Liver (tissue), 9 donors: ENCODE data around the gene FKBP11. TPM values are rescaled to one million over a fixed set of nuclear protein-coding genes. Genes with fewer than 3 reads are reported as not detected.
A peak's percentile ranks its signal among the peaks of the same experiment; 100 is the strongest.

Experiments
- DNase-seq: peaks from one replicate; pipeline ENCODE4 v3.0.0-alpha.2; 2017; ENCODE audit warnings: low spot score
- H3K27ac ChIP-seq, 2 donors: one replicate each; pipeline ENCODE4 v1.7.0; 2013; ENCODE audit warnings: inconsistent platforms in 2 of 2, low read length in 2 of 2, control low read depth in 1 of 2, low read depth in 1 of 2, mild to moderate bottlenecking in 1 of 2
- H3K27me3 ChIP-seq, 4 donors: one replicate each; pipeline versions ENCODE4 v1.6.1 to v1.7.0; 2013; ENCODE audit warnings: low read length in 3 of 4, inconsistent platforms in 1 of 4, mild to moderate bottlenecking in 1 of 4, moderate library complexity in 1 of 4; ENCODE audit not compliant: control insufficient read depth in 4 of 4, insufficient read depth in 4 of 4
- H3K36me3 ChIP-seq, 4 donors: one replicate each; pipeline versions ENCODE4 v1.6.1 to v1.7.0; 2013; ENCODE audit warnings: low read length in 3 of 4, mild to moderate bottlenecking in 3 of 4, low read depth in 1 of 4, moderate library complexity in 1 of 4; ENCODE audit not compliant: control insufficient read depth in 4 of 4, insufficient read depth in 3 of 4
- H3K4me1 ChIP-seq, 4 donors: one replicate each; pipeline versions ENCODE4 v1.6.1 to v1.7.0; 2013; ENCODE audit warnings: low read length in 3 of 4, mild to moderate bottlenecking in 3 of 4, moderate library complexity in 1 of 4; ENCODE audit not compliant: control insufficient read depth in 4 of 4, insufficient read depth in 4 of 4
- H3K4me3 ChIP-seq, 3 donors: one replicate each; pipeline versions ENCODE4 v1.6.1 to v1.7.0; 2013; ENCODE audit warnings: low read length in 3 of 3, control low read depth in 1 of 3, low read depth in 1 of 3, mild to moderate bottlenecking in 1 of 3
- H3K9ac ChIP-seq, 2 donors: one replicate each; pipeline ENCODE4 v1.7.0; 2013; ENCODE audit warnings: low read length in 2 of 2, mild to moderate bottlenecking in 2 of 2, moderate library complexity in 2 of 2, control low read depth in 1 of 2, low read depth in 1 of 2
- H3K9me3 ChIP-seq, 4 donors: one replicate each; pipeline versions ENCODE4 v1.6.1 to v1.7.0; 2013; ENCODE audit warnings: low read length in 3 of 4; ENCODE audit not compliant: control insufficient read depth in 4 of 4
- FOXA1 ChIP-seq: IDR thresholded peaks from 2 replicates; pipeline ENCODE4 v1.6.1; 2016; ENCODE audit warnings: antibody characterized with exemption
- FOXA2 ChIP-seq: IDR thresholded peaks from 2 replicates; pipeline ENCODE4 v1.6.1; 2016; ENCODE audit warnings: antibody characterized with exemption
- GABPA ChIP-seq, 2 donors: IDR thresholded peaks in 1 of 2; conservative IDR thresholded peaks in 1 of 2; 2 replicates each; pipeline ENCODE4 v1.6.1; 2016; ENCODE audit warnings: antibody characterized with exemption in 2 of 2, mild to moderate bottlenecking in 1 of 2, moderate library complexity in 1 of 2
- HNF4A ChIP-seq, 2 donors: conservative IDR thresholded peaks; 2 replicates each; pipeline ENCODE4 v1.6.1; 2016; ENCODE audit warnings: antibody characterized with exemption in 2 of 2, mild to moderate bottlenecking in 2 of 2
- RAD21 ChIP-seq, 2 donors: IDR thresholded peaks; 2 replicates each; pipeline ENCODE4 v1.6.1; 2016; ENCODE audit warnings: antibody characterized with exemption in 2 of 2, mild to moderate bottlenecking in 2 of 2
- REST ChIP-seq: IDR thresholded peaks from 2 replicates; pipeline ENCODE4 v1.6.1; 2016; ENCODE audit warnings: antibody characterized with exemption, mild to moderate bottlenecking
- SP1 ChIP-seq: IDR thresholded peaks from 2 replicates; pipeline ENCODE4 v1.6.1; 2018; ENCODE audit warnings: antibody characterized with exemption, mild to moderate bottlenecking
- TAF1 ChIP-seq: conservative IDR thresholded peaks from 2 replicates; pipeline ENCODE4 v1.6.1; 2016; ENCODE audit warnings: antibody characterized with exemption, mild to moderate bottlenecking
- YY1 ChIP-seq: IDR thresholded peaks from 2 replicates; pipeline ENCODE4 v1.6.1; 2016; ENCODE audit warnings: antibody characterized with exemption, mild to moderate bottlenecking
- ZBTB33 ChIP-seq: IDR thresholded peaks from 2 replicates; pipeline ENCODE4 v1.6.1; 2016; ENCODE audit warnings: antibody characterized with exemption
- WGBS: extraction: QIAGEN DNeasy Blood & Tissue Kit; methylation state at CpG from one replicate; pipeline ENCODE4 v1.1.7; 2013; 5-methylcytosine and 5-hydroxymethylcytosine counted together
- polyA plus RNA-seq, 2 donors: library from polyadenylated mRNA; stranded (reverse) in 1 of 2; unstranded in 1 of 2; fragments of 200-250 nt in 1 of 2; fragments of >200 nt in 1 of 2; fragmentation: Nextera tagmentation in 1 of 2; extraction: Ambion mirVana in 1 of 2; gene quantifications; one replicate each; pipeline versions ENCODE4 v1.2.1 to v1.2.3, GENCODE V29; 2013 to 2015
- total RNA-seq, 2 donors: library from RNA; depleted of rRNA; stranded (reverse); fragments of >200 nt; gene quantifications; one replicate each; pipeline ENCODE4 v1.2.3, GENCODE V29; 2014
- TF ChIP-seq, protein P1 (sequence below): IDR thresholded peaks from 2 replicates; pipeline ENCODE4 v1.6.1; 2016; ENCODE audit warnings: antibody characterized with exemption
- TF ChIP-seq, protein P2 (sequence below): IDR thresholded peaks from 2 replicates; pipeline ENCODE4 v1.6.1; 2016; ENCODE audit warnings: antibody characterized with exemption
- TF ChIP-seq, protein P3 (sequence below): fragments of 150-350 bp; IDR thresholded peaks from 2 replicates; pipeline ENCODE4 v1.5.1; 2017; ENCODE audit warnings: improper control_type of control experiment, low read depth, low read length; ENCODE audit not compliant: missing input control
- donor health status: healthy.
- donor health status: healthy.
- donor health status: healthy.
- donor health status: healthy.
- donor health status: healthy.

Gene FKBP11
- total and polyA plus RNA-seq, 4 donors = 28.6 to 162 (median 64.9) TPM

DNA sequence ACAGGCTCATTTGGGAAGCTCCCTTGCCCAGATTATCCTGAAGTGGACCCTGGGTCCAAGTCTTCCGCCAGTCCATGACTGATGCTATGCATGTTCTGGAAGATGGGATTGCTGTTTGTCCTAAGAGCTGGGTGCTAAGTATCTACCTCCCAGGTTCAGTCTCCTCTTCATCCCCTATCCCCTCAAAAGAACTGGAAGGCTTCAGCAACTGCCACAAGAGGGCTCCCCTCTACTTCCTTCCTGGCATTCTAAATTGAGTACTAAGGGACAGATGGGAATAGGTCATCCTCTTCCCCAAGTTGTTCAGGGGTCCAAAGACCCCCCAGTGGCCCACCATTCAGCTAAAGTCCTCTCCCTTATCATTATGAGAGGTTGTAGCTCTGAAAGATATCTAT, 9.0 kb upstream of the FKBP11 start:
- 100% methylated on average over 1 of the region's 1 CpG for WGBS
- H3K9me3 ChIP-seq = no peaks in the 10 kb centered on the region
- H3K27me3 ChIP-seq = no peaks in the 10 kb centered on the region
- no peaks in the 10 kb centered on the region for H3K4me1 ChIP-seq
- H3K36me3 ChIP-seq = peaks cover 0 to 34% (median 15%) of the 10 kb centered on the region in 4 donors
- no peak overlapping the region for H3K4me3 ChIP-seq
- peak overlapping the region in 1 of 2 donors; percentile 22 for H3K27ac ChIP-seq
- no peak for DNase-seq
- TF ChIP-seq FOXA1 (no peak), RAD21 (IDR thresholded peaks at IDR 0.05) (peak in 1 of 2 donors; percentile 46)
- H3K9ac ChIP-seq = no peak overlapping the region

- no peaks in the 10 kb centered on the region for H3K27me3 ChIP-seq
- 87% methylated on average over 9 of the region's 9 CpGs for WGBS
Observed at GRCh38 chr12:48933664-48934311, 8.5 kb upstream of the FKBP11 start.

GRCh38 chr12:48932878-48933277, 7.6 kb upstream of the FKBP11 start:
- WGBS = 67% methylated on average over 2 of the region's 2 CpGs
- no peak for TF ChIP-seq ZBTB33
- no peak for TF ChIP-seq REST
- no peak overlapping the region for H3K4me3 ChIP-seq

More at GRCh38 chr12:48933664-48934311, 8.5 kb upstream of the FKBP11 start:
- Histone ChIP-seq H3K9me3 (no peaks in the 10 kb centered on the region), H3K4me1 (no peaks in the 10 kb centered on the region), H3K4me3 (no peak overlapping the region), H3K36me3 (peaks cover 0 to 29% (median 12%) of the 10 kb centered on the region in 4 donors), H3K9ac (no peak overlapping the region), H3K27ac (peak overlapping the region in 1 of 2 donors; percentile 22)
- TF ChIP-seq FOXA1 = no peak
- TF ChIP-seq, protein P1, sequence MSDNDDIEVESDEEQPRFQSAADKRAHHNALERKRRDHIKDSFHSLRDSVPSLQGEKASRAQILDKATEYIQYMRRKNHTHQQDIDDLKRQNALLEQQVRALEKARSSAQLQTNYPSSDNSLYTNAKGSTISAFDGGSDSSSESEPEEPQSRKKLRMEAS = no peak
- TF ChIP-seq GABPA (IDR thresholded peaks at IDR 0.05 in 1 of 2, conservative IDR thresholded peaks at IDR 0.05 in 1 of 2) = no peak
- TF ChIP-seq, protein P2, sequence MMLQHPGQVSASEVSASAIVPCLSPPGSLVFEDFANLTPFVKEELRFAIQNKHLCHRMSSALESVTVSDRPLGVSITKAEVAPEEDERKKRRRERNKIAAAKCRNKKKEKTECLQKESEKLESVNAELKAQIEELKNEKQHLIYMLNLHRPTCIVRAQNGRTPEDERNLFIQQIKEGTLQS = no peak
- TF ChIP-seq YY1 = no peak
- TF ChIP-seq HNF4A (conservative IDR thresholded peaks at IDR 0.05) = no peak
- TF ChIP-seq FOXA2 = no peak
- TF ChIP-seq SP1 = no peak
- TF ChIP-seq, protein P3, sequence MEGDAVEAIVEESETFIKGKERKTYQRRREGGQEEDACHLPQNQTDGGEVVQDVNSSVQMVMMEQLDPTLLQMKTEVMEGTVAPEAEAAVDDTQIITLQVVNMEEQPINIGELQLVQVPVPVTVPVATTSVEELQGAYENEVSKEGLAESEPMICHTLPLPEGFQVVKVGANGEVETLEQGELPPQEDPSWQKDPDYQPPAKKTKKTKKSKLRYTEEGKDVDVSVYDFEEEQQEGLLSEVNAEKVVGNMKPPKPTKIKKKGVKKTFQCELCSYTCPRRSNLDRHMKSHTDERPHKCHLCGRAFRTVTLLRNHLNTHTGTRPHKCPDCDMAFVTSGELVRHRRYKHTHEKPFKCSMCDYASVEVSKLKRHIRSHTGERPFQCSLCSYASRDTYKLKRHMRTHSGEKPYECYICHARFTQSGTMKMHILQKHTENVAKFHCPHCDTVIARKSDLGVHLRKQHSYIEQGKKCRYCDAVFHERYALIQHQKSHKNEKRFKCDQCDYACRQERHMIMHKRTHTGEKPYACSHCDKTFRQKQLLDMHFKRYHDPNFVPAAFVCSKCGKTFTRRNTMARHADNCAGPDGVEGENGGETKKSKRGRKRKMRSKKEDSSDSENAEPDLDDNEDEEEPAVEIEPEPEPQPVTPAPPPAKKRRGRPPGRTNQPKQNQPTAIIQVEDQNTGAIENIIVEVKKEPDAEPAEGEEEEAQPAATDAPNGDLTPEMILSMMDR = no peak
- no peak for TF ChIP-seq TAF1
- no peak for DNase-seq

More at GRCh38 chr12:48932878-48933277, 7.6 kb upstream of the FKBP11 start:
- no peak overlapping the region for H3K27ac ChIP-seq
- peaks cover 0 to 22% (median 9%) of the 10 kb centered on the region in 4 donors for H3K36me3 ChIP-seq
- H3K9ac ChIP-seq = no peak overlapping the region
- H3K27me3 ChIP-seq = no peaks in the 10 kb centered on the region
- no peaks in the 10 kb centered on the region for H3K9me3 ChIP-seq
- DNase-seq = no peak
- no peaks in the 10 kb centered on the region for H3K4me1 ChIP-seq
